ENCODE results near the gene PRR36.
"Not testable (repeated sequence)": the region's sequence is repeated elsewhere in the genome, so short reads cannot be mapped to it uniquely, and the experiment has no call there.

Gene PRR36

DNA sequence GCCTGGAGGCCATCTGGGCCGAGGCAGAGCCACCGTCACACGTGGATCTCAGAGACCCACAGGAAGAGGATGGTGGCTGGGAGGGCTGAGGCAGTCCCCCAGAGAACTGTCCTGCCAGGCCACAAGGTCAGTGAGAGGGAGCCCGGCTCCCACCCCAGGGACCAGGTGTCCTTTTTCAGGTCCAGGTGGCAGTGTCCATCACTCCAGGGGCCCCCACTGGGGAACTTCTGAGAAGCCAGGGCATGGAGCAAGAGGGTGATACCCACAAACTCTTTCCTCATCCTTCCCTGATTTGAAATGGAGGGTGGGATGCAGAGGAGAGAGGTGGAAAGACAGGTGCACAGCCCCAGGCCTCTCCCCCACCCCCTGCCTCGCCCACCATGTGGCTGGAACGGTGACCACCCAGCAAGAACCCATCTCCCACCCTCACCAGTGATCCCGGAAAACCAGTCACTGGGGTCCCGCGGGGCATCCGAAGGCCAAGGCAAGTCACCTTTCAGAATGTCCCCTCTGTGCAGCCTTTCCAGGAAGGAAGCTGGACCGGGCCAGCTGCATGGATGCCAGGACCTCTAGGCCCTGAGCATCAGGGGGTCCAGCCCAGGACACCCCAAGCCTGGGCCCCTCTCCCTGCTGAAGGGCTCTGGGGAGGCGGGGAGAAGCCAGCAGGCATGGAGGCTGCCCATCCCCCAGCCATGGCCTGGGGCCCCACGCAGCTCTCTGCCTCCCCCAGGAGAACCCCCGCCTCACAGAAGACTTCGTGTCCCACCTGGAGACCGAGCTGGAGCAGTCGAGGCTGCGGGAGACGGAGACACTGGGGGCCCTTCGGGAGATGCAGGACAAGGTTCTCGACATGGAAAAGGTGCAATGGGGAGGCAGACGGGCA, 14.1 kb downstream of the PRR36 start:
- DNase-seq (ENCODE audit: low read depth) = no peak

- not testable (repeated sequence) for DNase-seq (ENCODE audit: low read depth)
Measured at GRCh38 chr19:7859087-7859486, 15.1 kb downstream of the PRR36 start.

- no peak for DNase-seq (ENCODE audit: low read depth)
Measured at GRCh38 chr19:7858109-7858770, 15.9 kb downstream of the PRR36 start.

DNA sequence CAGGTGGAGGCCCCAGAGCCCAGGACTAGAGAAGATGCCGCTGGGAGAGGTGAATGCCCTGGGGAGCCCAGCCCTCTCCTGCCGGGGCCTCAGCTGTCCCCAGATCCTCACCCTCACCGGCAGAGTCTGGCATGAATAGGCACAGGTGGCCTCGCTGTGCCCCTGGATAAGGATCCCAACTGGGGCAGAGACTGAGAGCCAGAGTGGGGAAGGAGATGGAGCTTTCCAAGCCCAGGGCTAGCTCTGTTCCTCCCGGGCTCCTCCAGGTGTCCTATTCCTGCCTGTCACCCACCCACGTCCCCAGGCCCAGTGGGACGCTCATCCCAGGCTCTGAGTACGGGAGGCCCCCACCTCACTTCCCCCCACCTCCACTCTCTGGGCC, 16.5 kb downstream of the PRR36 start:
- DNase-seq (ENCODE audit: low read depth) = no peak

DNA sequence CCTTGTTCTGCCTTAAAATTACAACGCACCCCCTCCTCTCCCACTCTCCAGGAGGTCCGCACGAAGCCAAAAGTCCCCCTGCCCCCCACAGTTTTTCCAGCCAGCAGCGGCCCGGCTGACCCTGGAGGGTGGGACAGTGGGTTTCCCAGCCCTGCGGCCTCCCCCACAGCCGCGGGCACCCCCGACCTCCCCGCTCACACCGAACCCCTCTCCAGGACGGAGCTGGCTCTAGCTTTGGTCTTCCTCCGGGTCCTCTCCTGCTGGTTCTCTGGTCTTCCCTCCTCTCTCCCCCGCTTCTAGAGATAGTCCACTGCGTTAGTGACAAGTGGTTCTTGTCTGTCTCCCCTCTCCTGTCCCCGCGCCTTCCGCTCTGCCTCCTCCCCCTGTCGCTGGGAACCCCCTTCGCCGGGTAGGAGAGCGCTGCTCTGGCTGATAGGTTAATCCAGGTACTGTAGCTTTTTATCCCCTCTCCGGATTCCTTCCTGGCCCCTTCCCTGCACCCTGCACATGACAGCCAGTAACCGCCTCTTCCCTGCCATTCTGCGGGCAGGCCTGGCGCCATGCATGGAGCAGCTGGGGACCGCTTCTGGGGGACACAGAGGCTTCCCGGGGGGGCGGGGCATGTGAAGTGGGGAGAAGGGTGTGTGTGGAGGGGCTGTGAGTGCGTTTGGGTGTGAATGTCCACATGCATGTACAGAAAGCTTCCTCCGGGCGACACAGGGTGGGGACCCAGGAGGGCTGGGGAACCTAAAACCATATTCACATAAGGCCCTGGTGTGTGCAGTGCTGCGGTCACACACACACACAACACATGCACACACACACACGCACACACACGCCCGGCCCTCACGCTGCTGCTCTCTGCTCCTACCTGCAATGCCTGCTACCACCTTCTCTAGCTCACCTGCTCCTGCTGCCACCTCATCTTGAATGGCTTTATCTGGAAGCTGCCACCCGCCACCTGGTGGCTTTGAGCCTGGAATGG, 17.2 kb downstream of the PRR36 start:
- DNase-seq (ENCODE audit: low read depth) = no peak

- no peak for DNase-seq (ENCODE audit: low read depth)
Measured at GRCh38 chr19:7856109-7856591, 18.0 kb downstream of the PRR36 start.

GRCh38 chr19:7855426-7856108, 18.6 kb downstream of the PRR36 start:
- no peak for DNase-seq (ENCODE audit: low read depth)

DNA sequence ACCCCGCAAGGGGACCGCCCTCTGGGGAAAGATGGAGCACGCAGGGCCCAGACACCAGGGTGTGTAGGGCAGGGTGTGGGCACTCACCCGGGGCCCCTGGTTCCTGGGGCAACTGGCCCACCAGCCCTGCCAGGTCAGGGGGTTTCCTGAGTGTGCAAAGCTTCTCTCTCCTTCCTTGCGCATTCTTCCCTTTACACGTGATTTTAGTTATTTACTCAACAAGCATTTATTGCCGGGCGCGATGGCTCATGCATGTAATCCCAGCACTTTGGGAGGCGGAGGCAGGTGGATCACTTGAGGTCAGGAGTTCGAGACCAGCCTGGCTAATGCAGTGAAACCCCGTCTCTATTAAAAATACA, 20.4 kb downstream of the PRR36 start:
- DNase-seq (ENCODE audit: low read depth) = no peak

GRCh38 chr19:7852851-7853769, 21.1 kb downstream of the PRR36 start:
- DNase-seq (ENCODE audit: low read depth) = no peak

- DNase-seq (ENCODE audit: low read depth) = no peak
Measured at GRCh38 chr19:7851623-7852500, 22.3 kb downstream of the PRR36 start.

- DNase-seq (ENCODE audit: low read depth) = no peak
Measured at GRCh38 chr19:7850945-7851622, 23.1 kb downstream of the PRR36 start.

DNA sequence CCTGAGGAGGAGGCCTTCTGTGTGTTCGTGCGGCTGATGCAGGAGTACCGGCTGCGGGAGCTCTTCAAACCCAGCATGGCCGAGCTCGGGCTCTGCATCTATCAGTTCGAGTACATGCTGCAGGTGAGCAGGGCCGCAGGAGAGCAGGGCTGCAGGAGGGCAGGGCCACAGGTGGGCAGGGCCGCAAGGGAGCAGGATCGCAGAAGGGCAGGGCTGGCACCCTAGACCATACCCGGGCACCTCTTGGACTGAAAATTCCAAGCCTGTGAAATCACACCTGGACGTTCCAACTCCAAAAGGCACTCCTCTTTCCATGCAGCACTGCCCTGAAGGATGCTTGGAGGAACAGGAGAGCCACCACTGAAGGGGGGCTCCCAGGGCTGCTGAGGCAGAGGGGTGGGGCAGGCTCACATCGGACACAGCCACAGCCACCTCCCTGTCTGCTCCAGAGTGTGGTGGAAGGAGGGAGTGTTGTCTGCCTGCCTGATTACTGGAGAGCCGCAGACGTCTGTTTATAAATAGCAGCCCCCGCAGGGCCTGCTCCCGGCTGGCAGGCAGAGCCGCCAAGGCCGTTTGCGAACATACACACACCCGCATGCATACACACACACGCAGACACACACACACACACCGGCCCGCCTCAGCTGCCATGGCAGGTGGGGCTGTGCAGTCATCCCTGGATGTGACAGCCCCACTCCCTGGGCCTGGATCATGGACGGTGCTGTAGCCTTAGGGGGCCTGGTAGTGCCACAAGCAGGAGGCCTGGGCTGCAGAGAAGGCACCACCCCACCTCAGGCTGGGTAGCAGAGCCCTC, 24.0 kb downstream of the PRR36 start:
- DNase-seq (ENCODE audit: low read depth) = no peak

DNA sequence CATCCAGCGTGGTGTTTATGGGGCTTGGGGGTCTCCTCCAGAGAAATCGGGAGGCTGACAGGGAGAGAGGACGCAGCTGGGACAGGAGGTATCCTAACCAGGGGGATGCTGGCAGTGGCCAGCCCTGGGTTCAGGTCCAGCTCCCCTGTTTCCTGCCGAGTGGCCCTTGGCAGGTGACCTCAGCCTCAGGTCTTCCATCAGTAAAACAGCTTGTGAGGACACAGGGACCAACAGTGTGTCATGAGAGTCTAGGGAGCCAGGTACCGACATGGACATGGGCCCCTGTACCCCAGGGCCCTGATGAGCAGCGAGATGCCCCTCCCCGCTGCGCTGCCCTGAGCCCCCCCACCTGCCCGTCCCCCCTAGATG, 24.6 kb downstream of the PRR36 start:
- DNase-seq (ENCODE audit: low read depth) = no peak

- no peak for DNase-seq (ENCODE audit: low read depth)
Measured at GRCh38 chr19:7848779-7849457, 25.3 kb downstream of the PRR36 start.

- DNase-seq (ENCODE audit: low read depth) = no peak
Measured at GRCh38 chr19:7847664-7848063, 26.5 kb downstream of the PRR36 start.

DNA sequence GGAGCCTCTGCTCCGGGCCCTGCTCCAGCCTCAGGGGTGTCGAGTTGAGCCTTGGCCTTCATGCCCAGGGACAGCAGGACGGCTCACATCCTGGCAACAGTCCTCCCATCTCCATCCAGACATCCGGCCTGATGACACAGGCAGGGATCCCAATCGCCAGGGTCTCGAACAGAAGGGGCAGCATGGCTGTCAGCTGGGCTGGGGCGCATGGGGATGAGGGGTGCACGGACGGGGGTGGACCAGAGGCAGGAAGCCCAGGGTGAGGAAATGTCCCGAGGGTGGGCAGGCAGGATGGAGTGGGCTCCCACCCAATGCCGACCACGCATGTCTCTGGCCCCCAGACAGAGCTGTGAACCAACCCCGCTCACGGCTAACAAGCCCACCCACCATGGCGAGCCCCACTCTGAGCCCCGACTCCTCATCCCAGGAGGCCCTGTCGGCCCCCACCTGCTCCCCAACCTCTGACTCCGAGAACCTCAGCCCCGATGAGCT, 28.0 kb downstream of the PRR36 start:
- no peak for DNase-seq (ENCODE audit: low read depth)

GRCh38 chr19:7845390-7846154, 28.6 kb downstream of the PRR36 start:
- no peak for DNase-seq (ENCODE audit: low read depth)

Measured in HS-27A (cell line).